Activated gamma-delta T cell (primary cell): ENCODE data around the gene HNRNPA1.
A peak's percentile ranks its signal among the peaks of the same experiment; 100 is the strongest.
"Not testable (repeated sequence)": the region's sequence is repeated elsewhere in the genome, so short reads cannot be mapped to it uniquely, and the experiment has no call there.

Experiments
- DNase-seq: peaks from one replicate; lab custom pipeline; 2025; lab: John Stamatoyannopoulos, UW

The HNRNPA1 gene

DNA sequence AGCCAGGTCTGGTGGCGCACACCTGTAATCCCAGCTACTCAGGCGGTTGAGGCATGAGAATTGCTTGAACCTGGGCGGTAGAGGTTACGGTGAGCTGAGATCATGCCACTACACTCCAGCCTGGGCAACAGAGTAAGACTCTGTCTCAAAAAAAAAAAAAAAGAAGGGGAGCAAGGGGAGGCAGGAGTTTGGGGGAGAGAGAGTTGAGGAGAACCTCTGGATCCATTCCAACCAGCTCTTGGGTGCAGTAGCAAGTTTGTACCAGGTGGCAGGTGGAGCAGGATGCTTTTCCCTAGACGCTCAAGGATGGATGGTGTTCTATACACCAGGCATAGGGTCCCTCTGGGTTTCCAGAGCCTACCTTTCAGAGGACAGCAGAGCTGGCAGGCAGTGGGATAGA lies 18.4 kb downstream of the HNRNPA1 start:
- DNase-seq: no peak

DNA sequence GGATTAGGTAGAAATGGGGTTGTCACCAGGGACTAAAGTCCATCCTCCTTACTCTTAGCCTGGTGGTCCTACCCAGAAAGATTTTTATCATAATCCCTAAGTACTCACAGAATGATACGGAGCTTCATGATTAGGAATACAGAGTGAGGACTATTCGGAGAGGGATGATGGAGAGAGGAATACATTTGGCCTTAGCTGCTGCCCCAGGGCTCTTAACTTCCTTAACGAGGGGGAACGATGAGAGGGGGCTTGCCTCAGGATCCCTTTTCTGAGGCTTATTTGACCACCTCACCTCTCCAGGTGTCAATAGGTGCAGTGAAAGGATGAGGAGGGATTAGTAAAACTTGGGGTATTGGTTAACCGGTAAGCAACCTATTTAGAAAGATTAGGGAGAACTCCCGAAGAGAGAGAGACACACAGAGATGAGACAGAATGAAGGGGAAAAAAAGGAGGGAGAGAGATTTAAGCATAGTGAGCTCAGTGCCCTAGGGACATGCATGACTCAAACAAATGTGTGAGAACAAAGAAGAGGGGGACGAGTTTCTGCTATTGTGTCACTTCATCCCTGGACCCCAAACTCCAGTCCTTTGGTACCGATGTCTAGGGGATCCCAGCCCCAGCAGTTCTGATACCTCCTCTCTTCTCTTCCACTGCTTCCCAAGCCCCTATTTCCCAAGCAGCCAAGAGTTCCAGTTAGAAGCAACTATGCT lies 19.1 kb downstream of the HNRNPA1 start:
- no peak for DNase-seq

DNA sequence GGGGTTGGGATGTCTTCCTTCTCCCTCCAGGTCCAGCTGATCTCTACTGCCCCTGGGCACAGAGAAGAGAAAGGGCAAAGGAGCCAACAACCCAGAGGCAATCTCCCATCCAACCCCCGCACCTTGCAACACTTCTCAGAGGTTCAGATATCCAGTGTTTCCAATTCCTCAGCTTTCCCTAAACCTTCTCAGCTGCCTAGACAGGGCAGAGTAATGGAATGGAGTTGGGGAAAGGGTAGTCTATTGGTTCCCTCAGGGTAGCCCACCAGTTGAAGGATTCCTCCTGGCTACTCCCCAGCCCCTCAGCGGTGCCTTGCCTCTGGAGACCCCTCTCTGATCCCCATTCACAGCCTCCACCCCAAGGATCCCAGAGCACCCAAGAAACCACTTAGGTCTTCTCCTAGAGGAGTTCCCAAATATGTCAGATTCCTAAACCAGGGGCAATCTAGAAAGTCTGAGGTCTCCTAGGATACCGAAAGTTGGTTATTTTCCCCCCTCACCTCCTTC lies 19.8 kb downstream of the HNRNPA1 start:
- DNase-seq: no peak

DNA sequence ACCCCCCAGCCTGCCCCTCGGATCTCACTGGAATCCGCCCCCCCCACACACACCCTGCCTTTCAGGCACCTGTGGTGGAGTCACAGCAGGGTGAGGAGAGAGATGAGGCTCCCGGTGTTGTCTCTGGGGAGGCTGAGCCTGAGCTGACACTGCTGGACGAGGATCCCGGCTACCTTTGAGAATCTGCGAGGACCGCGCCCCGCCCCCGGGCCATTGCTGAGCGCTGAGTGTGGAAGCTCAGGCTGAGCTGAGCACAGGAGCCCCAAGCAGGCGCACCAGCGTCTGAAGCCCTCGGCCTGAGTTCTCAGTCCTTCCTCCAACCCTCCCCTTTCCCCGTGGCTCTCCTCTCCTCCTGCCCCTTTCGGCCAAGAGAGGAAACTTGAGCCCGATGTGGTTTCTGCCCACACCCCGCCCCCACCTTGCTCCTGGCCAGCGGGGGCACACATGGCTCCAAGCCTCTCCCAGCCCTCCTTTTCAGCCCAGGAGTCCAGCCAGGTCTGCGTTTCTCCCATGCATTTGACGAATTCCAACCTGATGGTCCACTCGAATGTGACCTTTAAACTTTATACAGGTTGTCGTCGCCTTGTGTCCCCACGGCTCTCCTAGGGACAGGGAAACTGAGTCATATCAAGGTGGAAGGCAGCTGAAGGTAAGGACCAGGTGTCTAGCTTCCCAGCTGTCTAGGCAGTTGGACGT lies 20.4 kb downstream of the HNRNPA1 start, which contains the start of gene NFE2:
TSS of gene NFE2 (minus strand) at position 284 of the 696 bp plus-strand sequence. CDS start 5,767 bp downstream, outside the sequence.
- no peak for DNase-seq

DNA sequence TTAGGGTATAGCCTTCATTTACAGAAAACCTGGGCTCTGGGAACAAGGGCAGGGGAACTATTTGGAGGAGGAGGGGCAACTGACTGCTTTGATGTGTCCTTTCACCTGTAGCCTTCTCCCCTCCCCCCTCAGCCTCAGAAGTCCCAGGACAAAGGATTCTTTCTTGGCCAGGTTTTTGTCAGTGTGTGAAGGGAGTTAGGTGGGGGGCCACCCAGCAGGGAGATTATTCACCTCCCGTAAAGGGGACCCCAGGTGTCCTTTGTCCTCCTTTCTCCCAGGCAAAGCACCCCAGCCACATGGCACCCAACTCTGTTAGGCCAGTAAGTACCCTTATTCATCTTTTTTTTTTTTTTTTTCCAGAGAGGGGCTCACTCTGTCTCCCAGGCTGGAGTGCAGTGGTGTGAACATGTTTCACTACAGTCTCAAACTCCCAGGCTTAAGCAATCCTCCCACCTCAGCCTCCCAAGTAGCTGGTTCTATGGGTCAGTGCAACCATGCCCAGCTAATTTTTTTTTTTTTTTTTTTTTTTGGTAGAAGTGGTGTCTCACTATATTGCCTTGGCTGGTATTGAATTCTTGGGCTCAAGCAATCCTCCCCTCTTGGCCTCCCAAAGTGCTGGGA lies 21.0 kb downstream of the HNRNPA1 start:
- no peak for DNase-seq

DNA sequence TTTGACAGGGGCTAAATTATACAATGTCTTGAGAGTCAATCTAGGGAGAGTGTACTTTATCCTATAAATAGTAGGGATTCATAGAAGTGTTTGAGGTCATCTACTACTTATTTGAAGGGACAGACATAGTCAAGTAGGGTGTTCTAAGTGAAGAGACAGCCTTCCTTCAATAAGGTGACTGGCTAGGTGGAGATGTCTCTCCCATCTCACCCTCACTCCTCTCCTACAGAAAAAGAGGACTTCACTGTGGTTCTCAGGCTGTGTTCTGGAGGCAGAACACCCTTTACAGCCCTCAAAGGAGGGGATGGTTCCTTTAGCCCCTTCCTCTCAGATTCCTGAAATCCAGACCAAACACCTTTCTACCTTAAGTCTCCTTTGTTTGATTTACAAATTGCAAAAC lies 23.1 kb downstream of the HNRNPA1 start:
- no peak for DNase-seq

DNA sequence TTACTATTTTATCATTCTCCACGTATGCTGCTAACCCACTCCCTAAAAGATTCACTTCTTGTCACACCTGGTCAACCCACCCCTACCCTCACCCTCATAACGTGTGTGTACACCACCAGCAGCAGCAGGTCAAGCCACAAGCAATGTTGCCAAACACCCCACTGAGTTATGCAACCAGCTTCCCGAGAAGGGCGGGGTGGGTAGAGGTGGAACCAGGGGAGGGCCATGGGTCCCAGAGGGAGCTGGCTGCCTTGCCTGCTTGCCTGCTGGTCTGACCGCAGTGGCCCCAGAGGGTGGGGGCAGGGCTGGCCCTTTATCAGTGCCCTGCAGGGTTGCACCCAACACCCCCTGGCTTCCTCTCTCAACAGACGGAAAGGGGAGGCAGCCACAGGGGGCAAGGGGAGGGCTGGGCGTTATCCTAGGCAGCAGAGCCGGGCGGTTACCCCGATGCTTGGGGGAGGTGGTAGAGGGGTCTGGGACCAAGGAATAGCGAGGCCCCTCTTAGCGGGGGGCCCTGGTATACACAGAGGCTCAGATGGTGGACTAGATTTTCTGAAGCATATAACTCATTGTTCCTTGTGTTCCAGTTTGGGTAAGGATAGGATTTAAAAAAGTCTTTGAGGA lies 23.8 kb downstream of the HNRNPA1 start:
- peak; percentile 30 for DNase-seq

DNA sequence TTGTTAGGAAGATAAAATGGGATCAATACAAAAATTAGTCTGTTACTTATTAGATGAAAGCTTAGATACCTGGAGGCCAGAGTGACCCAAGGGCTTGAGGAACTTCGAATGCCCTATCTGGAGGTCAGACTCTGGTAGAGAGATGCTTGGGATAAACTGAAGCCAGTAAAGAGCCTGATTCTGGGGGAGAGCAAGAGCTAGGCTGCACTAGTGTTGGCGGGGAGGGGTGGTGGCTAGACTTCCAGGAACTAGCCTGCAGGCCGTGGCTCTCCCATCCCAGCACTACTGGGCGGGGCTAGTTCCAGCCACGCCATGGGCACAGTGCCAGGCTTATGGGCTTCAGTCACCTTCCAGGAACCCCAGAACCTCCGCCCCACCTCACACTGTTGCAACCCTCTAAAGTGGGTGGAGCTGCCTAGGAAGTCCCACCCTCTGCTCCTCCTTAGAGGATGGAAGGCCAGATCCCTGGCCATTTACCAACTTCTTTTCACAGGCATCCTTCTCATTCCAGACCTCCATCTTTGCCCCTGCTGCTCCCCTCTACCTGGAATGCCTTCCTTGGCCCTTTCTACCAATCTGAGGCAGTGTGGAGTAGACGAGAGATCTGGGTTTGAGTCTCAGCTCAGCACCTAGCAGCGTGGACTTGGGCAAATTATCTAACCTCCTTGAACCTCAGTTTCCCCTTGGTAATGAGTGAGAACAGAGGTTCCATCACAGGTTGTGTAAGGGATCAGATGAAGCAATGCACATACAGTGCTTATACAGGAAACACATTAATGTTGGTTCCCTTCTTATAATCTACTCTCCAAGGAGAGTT lies 26.6 kb downstream of the HNRNPA1 start:
- DNase-seq: no peak

DNA sequence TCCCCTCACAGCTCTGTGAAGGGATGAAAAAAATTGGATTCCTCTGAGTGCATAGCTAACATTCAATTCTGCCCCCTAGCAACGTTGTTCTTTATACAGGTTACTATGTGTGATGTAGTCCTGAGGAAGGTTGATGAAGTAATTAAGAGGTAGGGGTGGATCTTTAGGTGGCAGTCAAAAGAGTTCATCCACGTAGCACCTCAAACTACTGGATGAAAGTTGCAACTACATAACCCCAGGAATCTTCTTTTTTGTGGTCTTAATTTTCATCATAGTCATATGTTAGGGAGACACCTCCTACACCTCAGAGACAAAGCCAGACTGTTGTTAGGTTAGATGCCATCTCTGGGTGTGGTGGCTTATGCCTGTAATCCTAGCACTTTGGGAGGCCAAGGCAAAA lies 30.5 kb downstream of the HNRNPA1 start:
- DNase-seq: no peak

DNA sequence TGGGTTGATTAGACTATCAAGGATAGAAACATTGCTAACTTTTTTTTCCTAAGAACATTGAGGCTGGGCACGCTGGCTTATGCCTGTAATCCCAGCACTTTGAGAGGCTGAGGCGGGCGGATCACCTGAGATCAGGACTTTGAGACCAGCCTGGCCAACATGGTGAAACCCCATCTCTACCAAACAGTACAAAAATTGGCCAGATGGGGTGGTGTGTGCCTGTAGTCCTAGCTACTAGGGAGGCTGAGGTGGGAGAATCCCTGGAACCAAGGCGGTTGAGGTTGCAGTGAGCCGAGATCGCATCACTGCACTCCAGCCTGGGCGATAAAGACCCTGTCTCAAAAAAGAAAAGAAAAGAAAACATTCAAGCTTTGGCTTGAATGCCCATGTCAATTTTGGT lies 31.8 kb downstream of the HNRNPA1 start:
- not testable (repeated sequence) for DNase-seq

DNA sequence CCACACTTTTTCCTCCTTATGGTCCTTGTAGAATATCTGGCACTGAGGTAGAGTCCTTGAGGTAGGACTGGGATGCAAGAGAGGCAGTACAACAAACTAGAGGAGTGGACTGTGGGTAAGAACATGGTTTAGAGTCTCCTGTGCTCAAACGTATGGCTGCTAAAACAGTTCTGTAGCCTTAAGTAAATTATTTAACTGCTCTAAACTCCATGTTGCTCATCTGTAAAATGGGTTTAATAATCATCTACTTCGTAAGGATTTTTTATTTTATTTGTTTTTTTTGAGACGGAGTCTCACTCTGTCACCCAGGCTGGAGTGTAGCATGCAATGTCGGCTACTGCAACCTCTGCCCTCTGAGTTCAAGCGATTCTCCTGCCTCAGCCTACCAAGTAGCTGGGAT lies 40.8 kb downstream of the HNRNPA1 start:
- no peak for DNase-seq

DNA sequence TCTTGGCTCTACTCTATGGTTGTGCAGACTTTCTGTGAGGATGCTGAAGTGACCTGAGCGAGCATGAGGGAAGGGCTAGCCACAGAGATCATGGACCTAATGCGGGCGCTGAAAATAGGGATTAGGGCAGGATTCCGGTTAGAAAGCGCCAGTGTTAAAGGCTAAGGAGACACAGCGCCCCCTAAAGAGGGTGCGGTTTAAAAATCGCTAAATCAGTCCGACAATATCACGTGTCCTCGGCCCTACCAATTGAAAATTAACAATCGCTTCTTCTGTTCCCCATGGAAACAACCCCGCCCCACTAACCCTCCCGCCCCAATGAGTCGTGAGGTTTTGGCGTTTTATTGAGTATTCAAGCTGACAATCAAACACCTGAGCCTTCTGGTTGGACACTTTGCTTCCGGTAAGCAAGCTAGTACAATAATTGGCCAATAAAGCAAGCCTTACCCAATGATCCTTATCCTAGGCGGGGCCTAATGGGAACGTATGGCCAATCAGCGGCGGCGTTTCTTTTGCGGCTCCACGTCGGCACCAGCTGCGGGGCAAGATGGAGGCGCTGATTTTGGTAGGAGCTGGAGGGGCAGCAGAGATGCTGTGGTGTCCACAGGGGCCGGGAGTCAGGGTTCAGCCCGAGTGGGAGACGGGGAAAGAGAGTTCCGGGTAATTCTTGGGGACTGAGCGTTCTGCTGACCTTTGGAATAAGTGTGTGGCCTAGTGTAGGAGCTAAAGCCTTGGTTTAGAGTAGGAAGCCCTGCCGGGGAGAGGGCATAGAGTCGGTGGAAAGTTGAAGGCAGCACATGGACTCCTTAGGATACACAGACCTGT lies 44.3 kb downstream of the HNRNPA1 start, which contains the start of gene COPZ1:
TSS of gene COPZ1 (plus strand) at position 515 of the 825 bp plus-strand sequence. CDS start at position 548, 33 bp downstream.
- peak; percentile 63 for DNase-seq

DNA sequence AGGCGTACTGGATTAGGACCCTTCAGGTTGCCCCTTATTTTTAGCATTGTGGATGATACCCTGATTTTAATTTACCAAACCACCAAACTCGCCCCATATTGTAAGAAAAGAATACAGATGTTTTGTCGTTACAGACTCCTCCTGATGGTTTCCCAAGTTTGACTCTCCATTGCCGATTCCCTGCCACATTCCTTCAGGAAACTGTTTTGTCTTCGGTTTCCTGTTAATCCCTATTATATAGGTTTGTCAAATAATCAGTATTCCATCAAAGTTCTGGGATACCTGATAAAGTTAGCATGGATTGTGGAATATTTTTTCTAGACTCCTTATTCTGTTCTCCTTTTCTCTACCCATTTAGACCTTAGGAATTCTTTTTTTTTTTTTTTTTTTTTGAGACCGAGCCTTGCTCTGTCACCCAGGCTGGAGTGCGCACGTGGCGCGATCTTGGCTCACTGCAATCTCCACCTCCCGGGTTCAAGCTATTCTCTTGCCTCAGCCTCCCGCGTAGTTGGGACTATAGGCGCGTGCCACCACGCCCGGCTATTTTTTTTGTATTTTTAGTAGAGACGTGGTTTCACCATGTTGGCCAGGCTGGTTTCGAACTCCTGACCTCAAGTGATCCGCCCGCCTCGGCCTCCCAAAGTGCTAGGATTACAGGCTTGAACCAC lies 45.0 kb downstream of the HNRNPA1 start:
- not testable (repeated sequence) for DNase-seq

DNA sequence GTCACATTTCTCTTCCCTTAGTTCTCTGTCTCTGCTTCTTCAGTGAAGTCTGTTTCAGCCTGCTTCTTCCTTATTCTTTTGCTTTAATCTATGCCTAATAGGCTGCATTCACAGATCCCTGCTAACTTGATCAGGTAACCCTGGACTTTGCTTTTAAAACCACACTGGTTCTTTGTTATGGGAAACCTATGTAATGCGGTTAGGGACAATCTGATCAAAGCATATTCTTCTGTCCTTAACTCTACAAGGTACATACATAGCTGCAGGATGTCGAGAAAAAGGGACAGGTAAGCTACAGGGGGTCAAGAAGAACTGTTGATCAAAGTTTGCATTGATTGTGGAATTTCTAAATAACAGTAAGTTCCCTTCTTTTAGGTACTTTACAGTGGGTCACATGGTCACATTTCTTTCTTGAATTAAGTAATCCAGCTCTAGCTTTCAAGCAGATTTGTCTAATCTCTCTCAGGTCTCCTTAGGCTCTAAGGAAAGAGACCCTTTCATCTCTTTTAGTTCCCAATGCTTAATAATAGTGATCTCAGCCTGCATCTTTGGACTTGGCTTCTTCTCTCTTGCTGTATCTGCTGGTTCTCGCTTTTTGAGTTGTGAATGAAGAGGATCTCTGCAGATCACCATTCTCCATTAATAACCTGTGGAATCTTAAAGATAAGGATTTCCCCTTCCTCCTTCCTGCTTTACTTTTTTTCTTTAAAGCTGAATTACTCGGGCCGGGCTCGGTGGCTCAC lies 48.2 kb downstream of the HNRNPA1 start:
- no peak for DNase-seq

DNA sequence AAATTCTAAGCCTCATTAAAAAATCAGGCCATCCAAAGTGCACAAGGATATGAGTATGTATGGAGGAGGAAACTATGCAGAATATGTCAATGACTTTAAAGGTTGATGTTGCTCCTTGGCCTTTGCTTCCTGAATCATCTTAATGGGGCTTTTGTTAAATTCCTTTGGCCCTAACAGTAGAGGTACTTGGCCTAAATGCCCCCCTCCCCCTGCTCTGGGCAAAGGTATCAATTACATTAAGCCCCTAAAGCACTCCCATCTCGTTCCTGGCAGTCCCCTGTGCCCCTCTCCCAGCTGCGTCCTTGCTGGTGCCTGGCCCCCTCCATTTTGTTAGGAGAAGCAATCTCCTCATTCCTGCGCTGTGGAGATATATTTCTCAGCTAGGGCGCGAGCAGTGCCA lies 49.2 kb downstream of the HNRNPA1 start:
- DNase-seq: no peak

DNA sequence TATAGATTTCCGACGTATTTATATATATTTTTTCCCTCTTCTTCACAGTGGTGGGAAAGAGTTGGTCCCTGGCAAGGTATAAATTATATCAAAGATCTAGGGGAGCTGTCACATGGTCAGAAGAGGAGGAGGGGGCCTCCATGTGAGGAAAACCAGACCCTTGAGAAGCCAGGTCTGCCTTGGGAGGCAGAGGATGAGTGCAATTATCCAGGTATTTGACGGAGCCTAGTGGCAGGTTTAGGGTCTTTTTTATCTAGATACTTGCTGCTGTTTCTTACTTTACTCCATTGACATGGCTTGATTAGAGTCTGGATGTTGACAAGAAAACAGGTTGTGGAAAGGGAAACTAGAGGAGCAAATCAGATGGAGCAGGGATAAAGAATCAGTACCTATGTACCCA lies 49.9 kb downstream of the HNRNPA1 start:
- DNase-seq: no peak

DNA sequence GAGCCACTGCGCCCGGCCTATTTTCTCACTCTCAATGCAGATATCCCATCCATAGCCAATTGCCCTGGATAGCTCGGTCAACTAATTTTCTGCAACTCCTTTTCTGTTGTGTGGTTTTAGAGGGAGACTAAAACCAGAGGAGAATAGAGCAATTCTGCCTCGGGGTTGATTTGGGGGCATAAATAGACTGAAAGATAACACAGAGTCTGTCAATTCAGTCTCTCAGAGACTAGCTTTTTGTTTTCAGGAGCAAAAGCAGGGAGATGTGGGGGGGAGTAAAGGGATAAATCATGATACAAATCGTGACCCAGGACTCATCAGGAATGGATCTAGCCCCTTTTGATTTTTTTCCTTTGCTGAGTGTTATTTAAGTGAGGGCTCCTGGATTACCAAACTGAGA lies 50.9 kb downstream of the HNRNPA1 start:
- no peak for DNase-seq

DNA sequence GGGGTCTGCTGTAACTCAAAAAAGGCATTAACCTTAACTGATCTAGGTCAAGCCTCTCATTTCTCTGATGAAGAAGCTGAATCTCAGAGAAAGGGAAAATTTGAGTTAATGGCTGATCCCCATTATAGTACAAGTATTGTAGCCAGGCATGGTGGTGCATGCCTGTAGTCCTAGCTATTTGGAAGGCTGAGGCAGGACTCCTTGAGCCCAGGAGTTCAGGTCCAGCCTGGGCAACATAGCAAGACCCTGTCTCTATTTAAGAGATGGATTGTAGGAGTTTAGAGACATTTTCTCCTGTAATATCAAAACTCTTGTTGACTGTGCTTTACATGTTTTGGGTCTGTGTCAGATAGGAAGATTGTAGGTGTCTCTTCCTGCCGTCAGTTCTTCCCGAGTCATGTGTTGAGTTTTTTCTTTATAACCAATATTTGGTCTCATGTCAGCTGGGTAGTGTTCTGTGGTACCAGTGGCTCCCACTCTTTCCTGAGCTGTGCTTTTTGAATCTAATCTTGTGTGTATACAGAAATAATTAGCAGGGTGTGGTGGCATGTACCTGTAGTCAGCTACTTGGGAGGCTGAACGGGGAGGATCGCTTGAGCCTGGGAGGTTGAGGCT lies 53.0 kb downstream of the HNRNPA1 start:
- DNase-seq: no peak
